GM23338 (cell line): ENCODE data around the gene DYRK4.

Experiments used
- CREB1 ChIP-seq: fragments of 250-450 bp; sonication (Bioruptor Pico); IDR thresholded peaks from 2 replicates; pipeline ENCODE4 v1.5.0; 2020; ENCODE audit warnings: low read depth, mild to moderate bottlenecking, moderate library complexity
- EZH2 ChIP-seq: fragments of 200-600 bp; sonication (generic); IDR thresholded peaks from one replicate; pipeline ENCODE4 v1.8.0; 2017; ENCODE audit warnings: antibody characterized with exemption, mild to moderate bottlenecking, low read depth; ENCODE audit not compliant: unreplicated experiment
- EZH2phosphoT487 ChIP-seq: fragments of 200-600 bp; sonication (generic); IDR thresholded peaks from one replicate; pipeline ENCODE4 v1.8.1; 2018; ENCODE audit warnings: antibody characterized with exemption; ENCODE audit not compliant: unreplicated experiment
- JUNB ChIP-seq: IDR thresholded peaks from one replicate; pipeline ENCODE4 v1.6.1; 2016; ENCODE audit warnings: antibody characterized with exemption; ENCODE audit not compliant: unreplicated experiment
- POLR2AphosphoS5 ChIP-seq: IDR thresholded peaks from 2 replicates; pipeline ENCODE4 v1.6.1; 2016; ENCODE audit warnings: antibody characterized with exemption, low read depth
- STAT1 ChIP-seq: IDR thresholded peaks from one replicate; pipeline ENCODE4 v1.6.1; 2016; ENCODE audit warnings: antibody characterized with exemption; ENCODE audit not compliant: unreplicated experiment
- TF ChIP-seq, protein P1 (sequence below), 2 experiments: fragments of 200-600 bp in 1 of 2; sonication (generic) in 1 of 2; conservative IDR thresholded peaks; 2 replicates each; pipeline versions ENCODE4 v1.5.1 to v1.6.1; 2016 to 2017; ENCODE audit warnings: antibody characterized with exemption in 2 of 2, low read depth in 2 of 2, mild to moderate bottlenecking in 2 of 2, moderate library complexity in 1 of 2
- TF ChIP-seq, protein P2 (sequence below): IDR thresholded peaks from one replicate; pipeline ENCODE4 v1.6.1; 2018; ENCODE audit warnings: antibody characterized with exemption; ENCODE audit not compliant: unreplicated experiment

DNA sequence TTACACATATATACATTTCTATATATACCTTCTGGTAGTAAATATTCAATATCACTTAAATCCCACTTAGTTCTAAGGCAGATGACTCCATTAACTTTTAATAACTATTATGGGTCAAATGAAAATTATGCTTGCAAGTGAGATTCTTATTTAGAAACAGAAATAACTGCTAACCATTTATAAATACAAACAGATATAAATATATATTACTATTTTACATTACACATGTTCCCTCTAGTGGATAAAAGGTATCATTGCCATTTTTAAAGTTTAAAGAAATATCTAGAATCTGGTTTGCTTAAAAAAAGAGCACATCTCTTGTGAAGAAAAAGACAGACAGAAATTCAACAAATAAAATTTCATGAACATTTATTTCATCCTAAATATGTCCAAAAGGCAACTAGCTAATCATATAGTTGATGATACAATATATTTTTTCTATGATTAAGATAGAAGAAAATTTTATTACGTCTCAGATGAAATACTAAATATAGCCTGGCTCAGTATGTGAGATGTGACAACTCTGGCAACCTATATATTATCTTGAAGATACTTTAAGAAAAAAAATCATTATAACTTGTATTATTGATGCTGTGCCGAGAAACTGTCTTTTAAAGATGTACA, 35.0 kb upstream of the DYRK4 start:
- TF ChIP-seq, protein P1, sequence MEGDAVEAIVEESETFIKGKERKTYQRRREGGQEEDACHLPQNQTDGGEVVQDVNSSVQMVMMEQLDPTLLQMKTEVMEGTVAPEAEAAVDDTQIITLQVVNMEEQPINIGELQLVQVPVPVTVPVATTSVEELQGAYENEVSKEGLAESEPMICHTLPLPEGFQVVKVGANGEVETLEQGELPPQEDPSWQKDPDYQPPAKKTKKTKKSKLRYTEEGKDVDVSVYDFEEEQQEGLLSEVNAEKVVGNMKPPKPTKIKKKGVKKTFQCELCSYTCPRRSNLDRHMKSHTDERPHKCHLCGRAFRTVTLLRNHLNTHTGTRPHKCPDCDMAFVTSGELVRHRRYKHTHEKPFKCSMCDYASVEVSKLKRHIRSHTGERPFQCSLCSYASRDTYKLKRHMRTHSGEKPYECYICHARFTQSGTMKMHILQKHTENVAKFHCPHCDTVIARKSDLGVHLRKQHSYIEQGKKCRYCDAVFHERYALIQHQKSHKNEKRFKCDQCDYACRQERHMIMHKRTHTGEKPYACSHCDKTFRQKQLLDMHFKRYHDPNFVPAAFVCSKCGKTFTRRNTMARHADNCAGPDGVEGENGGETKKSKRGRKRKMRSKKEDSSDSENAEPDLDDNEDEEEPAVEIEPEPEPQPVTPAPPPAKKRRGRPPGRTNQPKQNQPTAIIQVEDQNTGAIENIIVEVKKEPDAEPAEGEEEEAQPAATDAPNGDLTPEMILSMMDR (conservative IDR thresholded peaks at IDR 0.05; ENCODE audit: low read depth in 2 of 2), result peak in 1 of 2 experiments; percentile 68; a peak in 3 of 4 replicates
- TF ChIP-seq CREB1 (CRISPR knock-in tag) (no peak), EZH2 (no peak), POLR2AphosphoS5 (no peak), EZH2phosphoT487 (no peak), JUNB (no peak), STAT1 (no peak)
- TF ChIP-seq, protein P2, sequence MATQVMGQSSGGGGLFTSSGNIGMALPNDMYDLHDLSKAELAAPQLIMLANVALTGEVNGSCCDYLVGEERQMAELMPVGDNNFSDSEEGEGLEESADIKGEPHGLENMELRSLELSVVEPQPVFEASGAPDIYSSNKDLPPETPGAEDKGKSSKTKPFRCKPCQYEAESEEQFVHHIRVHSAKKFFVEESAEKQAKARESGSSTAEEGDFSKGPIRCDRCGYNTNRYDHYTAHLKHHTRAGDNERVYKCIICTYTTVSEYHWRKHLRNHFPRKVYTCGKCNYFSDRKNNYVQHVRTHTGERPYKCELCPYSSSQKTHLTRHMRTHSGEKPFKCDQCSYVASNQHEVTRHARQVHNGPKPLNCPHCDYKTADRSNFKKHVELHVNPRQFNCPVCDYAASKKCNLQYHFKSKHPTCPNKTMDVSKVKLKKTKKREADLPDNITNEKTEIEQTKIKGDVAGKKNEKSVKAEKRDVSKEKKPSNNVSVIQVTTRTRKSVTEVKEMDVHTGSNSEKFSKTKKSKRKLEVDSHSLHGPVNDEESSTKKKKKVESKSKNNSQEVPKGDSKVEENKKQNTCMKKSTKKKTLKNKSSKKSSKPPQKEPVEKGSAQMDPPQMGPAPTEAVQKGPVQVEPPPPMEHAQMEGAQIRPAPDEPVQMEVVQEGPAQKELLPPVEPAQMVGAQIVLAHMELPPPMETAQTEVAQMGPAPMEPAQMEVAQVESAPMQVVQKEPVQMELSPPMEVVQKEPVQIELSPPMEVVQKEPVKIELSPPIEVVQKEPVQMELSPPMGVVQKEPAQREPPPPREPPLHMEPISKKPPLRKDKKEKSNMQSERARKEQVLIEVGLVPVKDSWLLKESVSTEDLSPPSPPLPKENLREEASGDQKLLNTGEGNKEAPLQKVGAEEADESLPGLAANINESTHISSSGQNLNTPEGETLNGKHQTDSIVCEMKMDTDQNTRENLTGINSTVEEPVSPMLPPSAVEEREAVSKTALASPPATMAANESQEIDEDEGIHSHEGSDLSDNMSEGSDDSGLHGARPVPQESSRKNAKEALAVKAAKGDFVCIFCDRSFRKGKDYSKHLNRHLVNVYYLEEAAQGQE, result no peak
